SJSA1 (cell line): Measurements from ENCODE around the gene RCL1. TPM values are rescaled to one million over a fixed set of nuclear protein-coding genes. Genes with fewer than 3 reads are reported as not detected.

ENCODE experiments used
- DNase-seq, 2 experiments: peaks; one replicate each; pipeline ENCODE4 v3.0.0-alpha.2; 2015 to 2020; ENCODE audit warnings: low spot score in 2 of 2, low read depth in 1 of 2
- H3K27ac ChIP-seq: fragments of 250-450 bp; sonication (Bioruptor Pico); 2 replicates; pipeline ENCODE4 v1.5.1; 2020; ENCODE audit warnings: mild to moderate bottlenecking, moderate library complexity
- H3K27me3 ChIP-seq: fragments of 250-450 bp; sonication (Bioruptor Pico); replicated peaks from 2 replicates; pipeline ENCODE4 v1.5.1; 2020; ENCODE audit warnings: mild to moderate bottlenecking, moderate library complexity
- H3K36me3 ChIP-seq: fragments of 250-450 bp; sonication (Bioruptor Pico); 2 replicates; pipeline ENCODE4 v1.5.1; 2020; ENCODE audit warnings: mild to moderate bottlenecking
- H3K4me1 ChIP-seq: fragments of 250-450 bp; sonication (Bioruptor Pico); replicated peaks from 2 replicates; pipeline ENCODE4 v1.6.1; 2021; ENCODE audit warnings: mild to moderate bottlenecking
- H3K4me3 ChIP-seq: fragments of 250-450 bp; sonication (Bioruptor Pico); 2 replicates; pipeline ENCODE4 v1.5.1; 2020; ENCODE audit warnings: mild to moderate bottlenecking
- H3K9me3 ChIP-seq: fragments of 250-450 bp; sonication (Bioruptor Pico); replicated peaks from 2 replicates; pipeline ENCODE4 v1.5.1; 2020; ENCODE audit warnings: mild to moderate bottlenecking
- total RNA-seq: library from RNA; depleted of rRNA; stranded (reverse); fragments of >200 nt; shearing (Covaris generic); gene quantifications from 2 replicates; pipeline ENCODE4 v1.2.3, GENCODE V29; 2014

Gene RCL1
- total RNA-seq, 1 experiment from 2014 or later: 7.3 TPM

DNA sequence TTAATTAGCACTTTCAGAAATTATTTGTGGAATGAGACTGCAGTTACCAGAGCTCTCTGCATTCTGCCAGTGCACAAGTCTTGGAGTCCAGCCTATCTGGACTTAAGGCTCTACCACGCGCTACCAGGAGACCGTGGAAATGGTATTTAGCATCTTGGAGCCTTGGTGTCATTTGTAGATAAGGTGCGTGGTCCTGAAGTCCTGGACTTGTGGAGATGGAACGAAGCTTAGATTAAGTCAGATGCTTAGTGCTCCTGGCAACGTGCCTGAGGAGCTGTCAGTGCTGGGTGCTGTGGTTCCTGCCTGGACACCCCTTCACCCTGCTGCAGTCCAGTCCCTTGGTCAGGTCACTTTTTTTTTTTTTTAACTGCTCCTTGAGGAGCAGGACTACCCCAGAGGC lies 59.7 kb downstream of the RCL1 start:
- H3K4me3 ChIP-seq: no peak overlapping the region

DNA sequence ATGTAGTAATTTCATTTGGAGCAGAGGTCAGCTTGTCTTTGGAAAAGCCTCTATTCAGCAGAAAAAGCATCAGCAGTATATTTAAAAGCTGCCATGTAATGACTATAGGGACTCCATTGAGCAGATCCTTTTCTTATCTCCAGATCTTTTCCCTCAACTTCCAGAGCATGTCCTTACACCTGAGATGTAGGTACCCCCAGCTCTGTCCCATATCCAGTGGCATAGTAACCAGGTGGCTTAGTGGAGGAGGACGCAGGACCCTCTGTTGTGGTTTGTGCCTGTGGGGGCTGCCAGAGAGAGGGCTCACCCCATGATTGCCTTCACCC lies 61.5 kb downstream of the RCL1 start:
- no peak overlapping the region for H3K4me3 ChIP-seq
- no peaks in the 10 kb centered on the region for H3K27me3 ChIP-seq
- H3K36me3 ChIP-seq: no peaks in the 10 kb centered on the region
- no peak overlapping the region for H3K27ac ChIP-seq
- no peaks in the 10 kb centered on the region; the same call in 1 of the 2 replicates for H3K4me1 ChIP-seq
- H3K9me3 ChIP-seq: no peaks in the 10 kb centered on the region
- no peak for DNase-seq

More for the DNA sequence above, 59.7 kb downstream of the RCL1 start:
- Histone ChIP-seq H3K36me3 (no peaks in the 10 kb centered on the region), H3K4me1 (no peaks in the 10 kb centered on the region; the same call in 1 of the 2 replicates), H3K27ac (no peak overlapping the region), H3K27me3 (no peaks in the 10 kb centered on the region), H3K9me3 (no peaks in the 10 kb centered on the region)
- DNase-seq: no peak

DNA sequence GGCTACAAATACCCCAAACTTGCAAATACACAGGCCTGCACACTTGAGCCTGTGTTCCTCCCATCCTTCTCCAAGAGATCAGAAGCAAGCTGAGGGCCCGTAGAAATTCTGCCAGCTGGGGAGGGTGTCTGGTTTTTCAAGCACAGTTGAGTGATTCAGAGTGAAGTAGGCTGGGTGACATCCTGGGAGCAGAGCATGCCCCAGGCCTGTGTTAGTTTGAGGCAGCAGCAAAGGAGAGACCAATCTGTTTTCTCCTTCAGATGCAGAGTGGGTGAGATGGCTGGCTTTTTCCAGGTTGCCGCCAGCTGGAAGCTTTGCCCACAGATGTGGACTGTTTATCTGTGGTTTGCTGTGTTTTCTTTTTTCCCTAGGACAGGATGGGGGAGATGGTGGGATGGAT lies 63.1 kb downstream of the RCL1 start:
- H3K4me1 ChIP-seq: no peaks in the 10 kb centered on the region; the same call in 1 of the 2 replicates
- H3K27ac ChIP-seq: no peak overlapping the region
- no peak overlapping the region for H3K4me3 ChIP-seq
- H3K36me3 ChIP-seq: no peaks in the 10 kb centered on the region
- no peaks in the 10 kb centered on the region for H3K9me3 ChIP-seq
- no peaks in the 10 kb centered on the region for H3K27me3 ChIP-seq
- peak in 1 of 2 experiments; percentile 13 for DNase-seq

DNA sequence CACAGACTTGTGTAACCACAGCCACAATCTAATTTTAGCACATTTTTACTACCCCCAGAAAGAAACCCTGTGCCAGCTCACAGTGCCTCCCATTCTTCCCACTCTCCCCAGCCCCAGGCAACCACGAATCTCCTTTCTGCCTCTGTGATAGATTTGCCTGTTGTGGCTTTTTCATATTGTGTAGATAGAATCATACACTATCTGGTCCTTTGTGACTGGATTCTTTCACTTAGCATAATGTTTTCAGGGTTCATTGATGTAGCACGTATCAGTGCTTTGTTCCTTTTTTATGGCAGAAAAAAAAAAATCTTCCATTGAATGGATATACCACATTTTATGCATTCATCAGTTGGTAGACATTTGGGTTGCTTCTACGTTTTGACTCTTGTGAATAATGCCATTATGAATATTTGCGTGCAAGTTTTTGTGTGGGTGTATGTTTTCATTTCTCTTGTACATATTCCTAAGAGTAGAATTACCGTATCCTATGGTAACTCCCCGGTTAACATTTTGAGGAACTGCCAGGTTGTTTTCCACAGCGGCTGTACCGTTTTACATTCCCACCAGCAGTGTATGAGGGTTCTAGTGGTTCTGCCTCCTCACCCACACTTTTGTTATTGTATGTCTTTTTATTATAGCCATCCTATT lies 64.5 kb downstream of the RCL1 start:
- no peak for DNase-seq
- H3K4me1 ChIP-seq: no peaks in the 10 kb centered on the region
- H3K9me3 ChIP-seq: no peaks in the 10 kb centered on the region
- no peak overlapping the region for H3K4me3 ChIP-seq
- H3K36me3 ChIP-seq: no peaks in the 10 kb centered on the region
- H3K27ac ChIP-seq: no peak overlapping the region
- H3K27me3 ChIP-seq: no peaks in the 10 kb centered on the region

DNA sequence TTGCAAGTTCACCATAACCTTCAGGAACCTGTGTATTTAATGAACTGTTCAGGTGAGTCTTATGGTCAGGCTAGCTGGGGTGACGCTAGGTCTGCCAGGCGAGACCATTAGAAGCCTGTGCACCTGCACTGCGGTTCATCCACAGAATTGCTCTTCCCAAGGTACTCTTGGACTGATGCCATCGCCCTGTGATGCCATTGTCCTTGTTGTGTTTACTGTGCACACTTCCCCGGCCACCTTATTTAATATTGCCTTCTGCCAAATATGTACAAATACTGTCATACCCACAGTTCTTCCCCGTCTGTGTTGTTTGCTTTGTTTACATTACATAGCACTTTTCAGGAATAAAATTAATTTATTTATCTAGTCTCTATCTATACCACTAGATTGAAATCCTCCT lies 66.3 kb downstream of the RCL1 start:
- no peaks in the 10 kb centered on the region for H3K4me1 ChIP-seq
- no peaks in the 10 kb centered on the region for H3K27me3 ChIP-seq
- H3K9me3 ChIP-seq: no peaks in the 10 kb centered on the region
- no peaks in the 10 kb centered on the region for H3K36me3 ChIP-seq
- H3K27ac ChIP-seq: no peak overlapping the region
- no peak for DNase-seq
- H3K4me3 ChIP-seq: no peak overlapping the region

DNA sequence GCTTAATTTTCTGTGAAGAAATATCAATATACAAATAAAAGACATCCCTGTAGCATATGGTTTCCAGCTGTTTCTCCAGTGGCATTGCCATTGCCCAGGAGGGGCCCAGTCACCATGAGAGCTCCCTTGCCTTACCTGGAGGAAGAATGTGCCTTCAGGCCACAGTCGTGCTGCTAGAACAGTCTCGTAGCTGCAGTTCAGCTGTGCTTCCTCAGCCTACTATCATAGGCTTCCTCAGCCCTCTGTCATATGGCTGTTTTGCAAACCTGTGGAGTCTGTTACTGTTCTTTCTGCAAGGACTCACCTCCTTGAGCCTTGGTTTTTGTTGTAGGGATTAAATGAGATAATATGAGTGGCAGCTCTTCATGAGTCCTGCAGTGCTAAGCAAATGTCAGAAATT lies 67.6 kb downstream of the RCL1 start:
- Histone ChIP-seq H3K4me1 (no peaks in the 10 kb centered on the region), H3K4me3 (no peak overlapping the region)
- no peak for DNase-seq

DNA sequence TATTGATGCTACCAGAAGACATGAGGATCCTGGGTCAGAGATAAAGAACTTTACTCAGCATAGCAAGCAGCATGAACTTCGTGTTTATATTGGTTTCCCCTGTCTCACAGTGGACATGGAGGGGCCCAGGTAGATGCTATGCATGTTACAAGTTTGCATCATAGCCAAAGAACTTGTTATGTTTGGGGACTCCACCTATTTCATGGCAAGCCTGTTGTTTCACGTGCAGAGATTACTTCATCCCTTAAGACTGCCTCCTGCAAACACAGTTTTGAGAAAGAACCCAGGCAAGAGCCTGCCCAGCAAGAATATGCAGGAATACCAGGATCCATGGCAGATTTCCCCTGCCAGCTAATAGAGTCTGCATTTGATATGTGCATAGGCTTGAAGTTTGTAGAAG lies 68.4 kb downstream of the RCL1 start:
- H3K27me3 ChIP-seq: no peaks in the 10 kb centered on the region
- H3K4me1 ChIP-seq: no peaks in the 10 kb centered on the region
- no peak overlapping the region for H3K4me3 ChIP-seq
- H3K36me3 ChIP-seq: no peaks in the 10 kb centered on the region
- H3K27ac ChIP-seq: no peak overlapping the region
- H3K9me3 ChIP-seq: no peaks in the 10 kb centered on the region
- no peak for DNase-seq

More for the DNA sequence above, 67.6 kb downstream of the RCL1 start:
- Histone ChIP-seq H3K36me3 (no peaks in the 10 kb centered on the region), H3K27ac (no peak overlapping the region), H3K27me3 (no peaks in the 10 kb centered on the region), H3K9me3 (no peaks in the 10 kb centered on the region)

DNA sequence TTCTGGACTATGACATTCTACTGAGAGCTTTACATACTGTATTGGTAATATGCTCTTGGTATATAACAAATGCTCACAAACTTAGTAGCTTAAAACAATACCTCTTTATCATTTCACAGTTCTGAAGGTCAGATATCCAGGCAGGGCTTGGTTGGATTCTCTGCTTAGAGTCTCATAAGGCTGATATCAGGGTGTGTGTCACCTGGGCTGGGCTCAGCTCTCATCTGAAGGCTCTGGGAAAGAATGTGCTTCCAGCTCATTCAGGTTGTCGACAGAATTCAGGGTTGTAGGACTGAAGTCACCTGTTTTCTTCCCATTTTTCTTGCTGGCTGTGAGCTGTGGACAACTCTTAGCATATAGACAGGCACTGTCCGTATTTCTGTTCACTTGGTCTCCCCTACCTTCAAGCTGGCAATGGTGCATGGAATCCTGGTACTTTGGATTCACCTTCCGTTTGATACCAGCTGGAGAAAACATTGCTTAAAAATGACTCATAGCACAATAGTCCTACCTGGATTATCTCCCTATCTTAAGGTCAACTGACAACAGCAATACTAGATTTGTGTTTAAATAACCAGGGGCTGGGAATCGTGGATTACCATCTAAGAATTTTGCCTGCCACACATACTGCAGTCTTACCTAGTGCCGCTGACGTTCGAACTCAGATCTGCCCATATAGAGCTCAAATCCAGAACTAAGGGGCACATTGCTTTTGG lies 69.2 kb downstream of the RCL1 start:
- Histone ChIP-seq H3K27ac (no peak overlapping the region), H3K36me3 (no peaks in the 10 kb centered on the region), H3K4me1 (no peaks in the 10 kb centered on the region), H3K27me3 (no peaks in the 10 kb centered on the region), H3K4me3 (no peak overlapping the region), H3K9me3 (no peaks in the 10 kb centered on the region)
- no peak for DNase-seq

DNA sequence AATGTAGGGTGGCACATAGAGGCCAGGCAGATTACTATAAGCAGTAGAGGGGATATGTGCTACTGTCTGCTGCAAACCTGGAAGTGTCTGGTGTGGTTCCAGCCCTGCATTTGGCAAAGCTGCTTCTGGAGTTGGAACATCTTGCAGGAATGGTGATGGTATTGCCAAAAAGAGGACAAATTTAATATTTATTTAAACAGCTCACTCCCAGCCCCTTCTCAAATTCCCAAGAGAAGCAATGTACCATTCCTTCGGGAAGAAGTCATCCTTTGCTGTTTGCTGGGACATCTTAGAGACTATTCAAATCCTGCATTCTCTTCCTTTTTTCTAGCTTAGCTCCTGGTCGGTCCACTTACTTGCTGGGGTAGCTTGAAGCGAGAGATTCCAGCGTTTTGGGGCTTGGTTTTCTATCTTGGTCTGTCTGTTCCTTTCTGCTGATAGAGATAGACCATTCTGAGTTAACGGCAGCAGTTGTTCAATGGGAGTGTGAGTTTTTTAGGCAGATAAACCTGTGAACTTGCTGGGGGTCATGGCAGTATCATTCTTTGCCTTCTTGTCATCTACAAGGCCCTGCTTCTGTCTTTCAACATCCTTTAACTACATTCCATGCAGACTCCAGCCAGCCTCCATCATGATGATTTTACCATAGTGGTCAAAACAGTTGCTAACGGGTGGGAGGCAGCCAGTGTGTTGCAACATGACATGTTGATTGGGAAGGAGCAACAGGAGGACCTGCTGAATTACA lies 69.9 kb downstream of the RCL1 start:
- H3K4me3 ChIP-seq: no peak overlapping the region
- no peaks in the 10 kb centered on the region for H3K27me3 ChIP-seq
- no peaks in the 10 kb centered on the region for H3K4me1 ChIP-seq
- no peak for DNase-seq
- H3K36me3 ChIP-seq: no peaks in the 10 kb centered on the region
- H3K9me3 ChIP-seq: no peaks in the 10 kb centered on the region
- no peak overlapping the region for H3K27ac ChIP-seq

DNA sequence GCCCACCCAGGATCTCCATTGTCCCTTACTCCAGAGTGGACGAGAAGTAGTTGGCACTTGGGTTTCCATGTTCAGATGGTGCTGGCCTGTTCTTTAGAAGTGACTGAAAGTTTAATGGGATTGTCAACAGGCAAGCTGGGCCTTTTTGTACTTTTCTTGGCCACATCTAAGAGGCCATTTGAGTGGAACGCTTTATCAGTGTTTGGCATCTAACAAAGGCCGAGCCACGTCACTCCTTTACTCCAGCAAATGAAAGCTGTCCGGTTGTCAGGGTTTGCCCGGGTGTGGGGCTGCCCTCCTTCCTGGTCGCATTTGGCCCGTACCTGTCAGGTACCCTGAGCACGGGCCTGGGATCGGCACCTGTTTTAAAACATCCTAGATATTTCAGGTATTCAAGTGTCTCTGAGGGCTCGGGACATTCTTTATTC lies 71.5 kb downstream of the RCL1 start:
- no peaks in the 10 kb centered on the region for H3K4me1 ChIP-seq
- no peak for DNase-seq
- H3K36me3 ChIP-seq: no peaks in the 10 kb centered on the region
- H3K27me3 ChIP-seq: no peaks in the 10 kb centered on the region
- no peak overlapping the region for H3K27ac ChIP-seq
- H3K4me3 ChIP-seq: no peak overlapping the region
- H3K9me3 ChIP-seq: no peaks in the 10 kb centered on the region

DNA sequence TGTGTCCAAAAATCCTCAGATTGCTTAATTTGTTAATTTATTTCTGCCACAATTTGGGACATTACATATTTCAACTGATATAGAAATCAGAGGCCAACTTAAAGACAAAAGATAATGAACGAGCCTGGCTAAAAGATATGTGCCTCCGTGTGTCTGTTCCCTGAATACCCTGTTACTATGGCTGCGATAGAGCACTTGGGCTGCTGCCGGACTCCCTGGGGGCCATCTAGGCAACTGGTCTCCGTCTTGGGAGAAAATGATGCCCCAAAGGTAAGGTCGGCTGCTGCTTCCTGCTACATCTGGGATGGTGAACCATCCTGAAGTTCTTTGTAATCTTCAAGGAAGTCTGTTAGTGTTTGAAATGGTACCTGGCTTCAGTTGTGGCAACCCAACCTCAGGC lies 72.0 kb downstream of the RCL1 start:
- H3K4me3 ChIP-seq: no peak overlapping the region
- no peak overlapping the region for H3K27ac ChIP-seq
- no peaks in the 10 kb centered on the region for H3K36me3 ChIP-seq
- H3K9me3 ChIP-seq: no peaks in the 10 kb centered on the region
- no peaks in the 10 kb centered on the region for H3K4me1 ChIP-seq
- H3K27me3 ChIP-seq: no peaks in the 10 kb centered on the region
- no peak for DNase-seq

DNA sequence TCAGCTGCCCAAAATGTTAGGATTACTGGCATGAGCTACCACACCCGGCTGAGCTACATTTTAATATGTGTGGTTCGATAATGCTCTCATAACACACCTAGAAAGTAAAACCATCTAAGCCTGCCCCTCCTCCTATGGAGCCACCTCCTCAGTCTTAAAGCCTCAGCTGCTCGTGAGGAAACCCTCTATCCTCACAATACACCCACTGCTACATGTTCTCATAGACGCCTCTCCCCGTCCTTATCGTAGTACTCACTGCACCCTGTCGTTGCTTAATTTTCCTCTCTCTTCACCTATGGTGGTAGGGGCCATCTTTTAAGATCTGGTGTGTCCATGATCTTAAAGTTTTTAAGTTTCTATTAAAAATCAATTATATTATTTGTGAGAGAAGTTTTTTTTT lies 72.9 kb downstream of the RCL1 start:
- no peaks in the 10 kb centered on the region for H3K27me3 ChIP-seq
- no peak overlapping the region for H3K27ac ChIP-seq
- H3K36me3 ChIP-seq: no peaks in the 10 kb centered on the region
- no peak overlapping the region for H3K4me3 ChIP-seq
- no peak for DNase-seq
- no peaks in the 10 kb centered on the region for H3K9me3 ChIP-seq
- no peaks in the 10 kb centered on the region for H3K4me1 ChIP-seq

DNA sequence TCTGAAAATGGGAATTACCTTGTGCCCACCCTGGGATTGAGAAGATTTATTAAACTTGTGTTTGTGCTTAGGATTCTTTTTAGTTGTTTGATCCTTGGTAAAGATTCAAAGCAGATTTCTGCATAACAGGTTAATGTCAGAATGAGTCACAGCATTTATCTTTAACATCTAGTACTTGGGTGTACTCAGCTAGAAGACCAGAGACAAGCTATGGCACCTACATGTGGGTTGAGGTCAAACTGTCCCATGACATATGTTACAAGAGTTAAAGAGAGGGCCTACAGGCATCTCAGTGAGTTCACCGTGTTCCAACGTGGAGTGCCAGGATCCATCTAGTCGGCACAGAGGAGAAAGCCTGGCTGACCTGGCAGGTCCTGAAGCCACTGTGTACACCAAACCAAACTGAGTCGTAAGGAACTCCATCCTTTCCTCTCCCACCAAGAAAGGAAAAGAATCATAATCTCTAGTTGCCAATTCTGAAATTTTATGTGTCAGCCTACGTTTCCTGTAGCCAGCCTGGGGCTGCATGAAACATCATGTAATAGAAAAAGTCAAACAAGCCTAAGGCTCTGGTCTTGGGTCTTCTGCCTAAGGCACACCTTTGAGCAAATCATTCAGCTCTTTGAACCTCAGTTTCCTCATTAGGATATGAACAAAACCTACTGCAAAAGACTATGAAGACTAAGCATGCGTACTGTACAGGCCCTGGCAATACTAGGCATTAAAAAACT lies 73.7 kb downstream of the RCL1 start:
- no peaks in the 10 kb centered on the region for H3K9me3 ChIP-seq
- H3K36me3 ChIP-seq: no peaks in the 10 kb centered on the region
- H3K4me3 ChIP-seq: no peak overlapping the region
- no peak overlapping the region for H3K27ac ChIP-seq
- no peaks in the 10 kb centered on the region for H3K27me3 ChIP-seq
- DNase-seq: no peak
- no peaks in the 10 kb centered on the region for H3K4me1 ChIP-seq

DNA sequence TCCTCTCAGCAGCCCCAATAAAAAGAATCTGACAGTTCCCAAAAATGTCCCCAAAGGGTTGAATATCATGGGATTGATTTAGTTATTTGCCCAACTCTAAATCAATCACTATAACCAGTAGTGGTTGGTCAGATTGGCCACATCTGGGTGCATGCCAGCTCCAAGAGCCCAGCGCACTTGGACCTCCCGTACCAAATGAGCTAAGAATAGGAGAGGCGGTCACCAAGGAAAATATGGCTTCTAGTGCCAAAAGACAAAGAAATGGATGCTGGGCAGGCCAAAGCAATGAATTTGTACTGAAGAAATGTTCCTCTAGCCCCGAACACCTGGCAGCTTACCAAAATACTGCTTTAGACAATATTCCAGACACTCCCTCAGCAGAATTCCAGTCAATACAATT lies 80.3 kb downstream of the RCL1 start:
- no peaks in the 10 kb centered on the region for H3K36me3 ChIP-seq
- H3K9me3 ChIP-seq: no peaks in the 10 kb centered on the region
- H3K27me3 ChIP-seq: no peaks in the 10 kb centered on the region
- no peak overlapping the region for H3K4me3 ChIP-seq
- no peak for DNase-seq
- H3K27ac ChIP-seq: no peak overlapping the region
- H3K4me1 ChIP-seq: no peaks in the 10 kb centered on the region
